OCI-LY7 (cell line): Measurements from ENCODE around the gene HACL1.

ENCODE experiments used
- EZH2phosphoT487 ChIP-seq: fragments of 200-600 bp; sonication (generic); IDR thresholded peaks from 2 replicates; pipeline ENCODE4 v1.6.1; 2018; ENCODE audit warnings: low read depth, borderline replicate concordance, mild to moderate bottlenecking, mixed run types, antibody characterized with exemption, low read length, moderate library complexity, mixed read lengths
- TF ChIP-seq, protein P1 (sequence below): fragments of 200-600 bp; sonication (generic); conservative IDR thresholded peaks from 2 replicates; pipeline ENCODE4 v1.5.1; 2014; ENCODE audit warnings: mild to moderate bottlenecking, antibody characterized with exemption, low read length, moderate library complexity, mixed read lengths

DNA sequence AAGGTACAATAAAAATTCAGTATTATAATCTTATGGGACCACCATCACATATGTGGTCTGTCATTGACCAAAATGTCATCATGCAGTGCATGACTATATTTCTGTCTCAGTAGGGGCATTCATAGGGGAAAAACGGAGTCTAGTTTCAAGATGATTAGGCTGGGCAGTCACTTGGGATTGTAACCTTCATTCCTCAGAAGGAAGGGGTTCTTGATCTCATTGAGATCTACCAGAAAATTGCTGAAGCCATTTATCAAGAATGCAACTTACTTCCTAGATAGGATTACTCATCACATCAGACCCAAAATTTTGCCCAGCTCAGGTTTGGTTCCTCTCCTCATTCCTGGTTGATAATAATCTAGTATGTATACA, 37.5 kb upstream of the HACL1 start:
- TF ChIP-seq, protein P1, sequence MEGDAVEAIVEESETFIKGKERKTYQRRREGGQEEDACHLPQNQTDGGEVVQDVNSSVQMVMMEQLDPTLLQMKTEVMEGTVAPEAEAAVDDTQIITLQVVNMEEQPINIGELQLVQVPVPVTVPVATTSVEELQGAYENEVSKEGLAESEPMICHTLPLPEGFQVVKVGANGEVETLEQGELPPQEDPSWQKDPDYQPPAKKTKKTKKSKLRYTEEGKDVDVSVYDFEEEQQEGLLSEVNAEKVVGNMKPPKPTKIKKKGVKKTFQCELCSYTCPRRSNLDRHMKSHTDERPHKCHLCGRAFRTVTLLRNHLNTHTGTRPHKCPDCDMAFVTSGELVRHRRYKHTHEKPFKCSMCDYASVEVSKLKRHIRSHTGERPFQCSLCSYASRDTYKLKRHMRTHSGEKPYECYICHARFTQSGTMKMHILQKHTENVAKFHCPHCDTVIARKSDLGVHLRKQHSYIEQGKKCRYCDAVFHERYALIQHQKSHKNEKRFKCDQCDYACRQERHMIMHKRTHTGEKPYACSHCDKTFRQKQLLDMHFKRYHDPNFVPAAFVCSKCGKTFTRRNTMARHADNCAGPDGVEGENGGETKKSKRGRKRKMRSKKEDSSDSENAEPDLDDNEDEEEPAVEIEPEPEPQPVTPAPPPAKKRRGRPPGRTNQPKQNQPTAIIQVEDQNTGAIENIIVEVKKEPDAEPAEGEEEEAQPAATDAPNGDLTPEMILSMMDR: no peak
- no peak for TF ChIP-seq EZH2phosphoT487
